ENCODE measurements around the gene TRAPPC2. TPM values are rescaled to one million over a fixed set of nuclear protein-coding genes. Genes with fewer than 3 reads are reported as not detected.

TRAPPC2 gene
- total and polyA plus RNA-seq, 8 donors = 13.2 to 25.5 (median 20.3) TPM

GRCh38 chrX:13664020-13664419 is 70.4 kb downstream of the TRAPPC2 start:
- H3K9me3 ChIP-seq = no peaks in the 10 kb centered on the region
- H3K27ac ChIP-seq = no peak overlapping the region
- no peaks in the 10 kb centered on the region for H3K36me3 ChIP-seq
- H3K27me3 ChIP-seq = no peaks in the 10 kb centered on the region
- H3K4me1 ChIP-seq = peaks cover 0 to 12% of the 10 kb centered on the region in 2 donors
- H3K4me3 ChIP-seq = no peak overlapping the region
- intact Hi-C loops (cut with DNase I) = no loop called here
- DNase-seq (no peak), ATAC-seq (peak; percentile 50)
- no peak for TF ChIP-seq CTCF (IDR thresholded peaks at IDR 0.05)

DNA sequence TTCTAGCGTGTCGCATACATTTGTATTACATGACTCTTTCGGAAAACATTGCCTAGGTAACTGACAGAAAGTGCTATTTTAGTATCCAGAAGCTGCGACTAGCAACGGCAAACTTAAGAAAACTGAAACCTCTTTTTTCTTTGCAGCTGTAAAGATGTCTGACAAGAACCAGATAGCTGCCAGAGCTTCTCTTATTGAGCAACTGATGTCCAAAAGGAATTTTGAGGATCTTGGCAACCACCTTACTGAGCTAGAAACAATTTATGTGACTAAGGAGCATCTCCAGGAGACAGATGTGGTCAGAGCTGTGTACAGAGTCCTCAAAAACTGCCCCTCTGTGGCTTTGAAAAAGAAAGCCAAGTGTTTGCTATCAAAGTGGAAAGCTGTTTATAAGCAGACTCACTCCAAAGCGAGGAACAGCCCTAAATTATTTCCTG is 72.0 kb downstream of the TRAPPC2 start:
- Histone ChIP-seq H3K27me3 (no peaks in the 10 kb centered on the region), H3K36me3 (no peaks in the 10 kb centered on the region), H3K9me3 (no peaks in the 10 kb centered on the region), H3K4me3 (no peak overlapping the region), H3K27ac (peak overlapping the region; percentile 39 to 41), H3K4me1 (peaks cover 0 to 10% of the 10 kb centered on the region in 2 donors)
- ATAC-seq (peak; percentile 24), DNase-seq (no peak)
- no peak for TF ChIP-seq CTCF (IDR thresholded peaks at IDR 0.05)
- intact Hi-C loops (cut with DNase I) = no loop called here

Other genes starting within 250 kb of the TRAPPC2 start
- gene EGFL6, start 165.0 kb downstream of the TRAPPC2 start, total RNA-seq = 10 to 100 TPM; 25.9 to 36.7 TPM
- gene EGFL6, start 165.0 kb downstream of the TRAPPC2 start, polyA plus RNA-seq (ENCODE audit: insufficient read length in 6 of 6) = 10 to 100 TPM; 58.1 to 88.3 (median 67.5) TPM
- gene TCEANC, start 81.5 kb downstream of the TRAPPC2 start, total RNA-seq = 1 to 10 TPM; 3.1 to 3.5 TPM
- gene TCEANC, start 81.5 kb downstream of the TRAPPC2 start, polyA plus RNA-seq (ENCODE audit: insufficient read length in 6 of 6) = 1 to 10 TPM; 6.3 to 7.1 (median 6.7) TPM
- 10 to 100 TPM; 30.4 to 32.4 TPM for gene RAB9A, start 45.5 kb downstream of the TRAPPC2 start, total RNA-seq
- gene RAB9A, start 45.5 kb downstream of the TRAPPC2 start, polyA plus RNA-seq (ENCODE audit: insufficient read length in 6 of 6) = 10 to 100 TPM; 22.5 to 24.8 (median 23.7) TPM
- gene OFD1, start 128 bp upstream of the TRAPPC2 start, total RNA-seq = 10 to 100 TPM; 19.1 to 24.4 TPM
- gene OFD1, start 128 bp upstream of the TRAPPC2 start, polyA plus RNA-seq (ENCODE audit: insufficient read length in 6 of 6) = 10 to 100 TPM; 55.1 to 79.1 (median 60.8) TPM
- gene GPM6B, start 82.5 kb upstream of the TRAPPC2 start, total RNA-seq = 10 to 100 TPM in 1 of 2 donors, 1 to 10 TPM in 1; 7.0 to 17.9 TPM
- 10 to 100 TPM; 31.0 to 37.2 (median 31.9) TPM for gene GPM6B, start 82.5 kb upstream of the TRAPPC2 start, polyA plus RNA-seq (ENCODE audit: insufficient read length in 6 of 6)